ENCODE data around the gene DIAPH2.

DNA sequence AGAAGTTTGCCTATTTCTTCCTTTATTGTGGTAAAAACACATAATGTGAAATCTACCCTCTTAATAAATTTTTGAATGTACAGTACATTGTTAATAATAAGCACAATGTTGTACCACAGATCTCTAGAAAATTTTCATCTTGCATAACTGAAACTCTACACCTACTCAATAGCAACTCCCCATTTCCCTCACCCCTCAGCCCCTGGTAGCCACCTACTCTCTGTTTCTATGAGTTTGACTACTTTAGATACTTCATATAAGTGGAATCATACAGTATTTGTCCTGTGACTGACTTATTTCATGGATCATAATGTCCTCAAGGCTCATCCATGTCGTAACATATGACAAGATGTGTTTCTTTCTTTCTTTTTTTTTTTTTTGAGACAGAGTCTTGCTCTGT, 645.5 kb downstream of the DIAPH2 start:
- TF ChIP-seq, protein P1, sequence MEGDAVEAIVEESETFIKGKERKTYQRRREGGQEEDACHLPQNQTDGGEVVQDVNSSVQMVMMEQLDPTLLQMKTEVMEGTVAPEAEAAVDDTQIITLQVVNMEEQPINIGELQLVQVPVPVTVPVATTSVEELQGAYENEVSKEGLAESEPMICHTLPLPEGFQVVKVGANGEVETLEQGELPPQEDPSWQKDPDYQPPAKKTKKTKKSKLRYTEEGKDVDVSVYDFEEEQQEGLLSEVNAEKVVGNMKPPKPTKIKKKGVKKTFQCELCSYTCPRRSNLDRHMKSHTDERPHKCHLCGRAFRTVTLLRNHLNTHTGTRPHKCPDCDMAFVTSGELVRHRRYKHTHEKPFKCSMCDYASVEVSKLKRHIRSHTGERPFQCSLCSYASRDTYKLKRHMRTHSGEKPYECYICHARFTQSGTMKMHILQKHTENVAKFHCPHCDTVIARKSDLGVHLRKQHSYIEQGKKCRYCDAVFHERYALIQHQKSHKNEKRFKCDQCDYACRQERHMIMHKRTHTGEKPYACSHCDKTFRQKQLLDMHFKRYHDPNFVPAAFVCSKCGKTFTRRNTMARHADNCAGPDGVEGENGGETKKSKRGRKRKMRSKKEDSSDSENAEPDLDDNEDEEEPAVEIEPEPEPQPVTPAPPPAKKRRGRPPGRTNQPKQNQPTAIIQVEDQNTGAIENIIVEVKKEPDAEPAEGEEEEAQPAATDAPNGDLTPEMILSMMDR (IDR thresholded peaks at IDR 0.05 in 2 of 3, conservative IDR thresholded peaks at IDR 0.05 in 1 of 3; ENCODE audit: insufficient read depth in 2 of 3, low read depth in 1 of 3, low read length in 3 of 3) = no peak
- TF ChIP-seq ELF4 (CRISPR knock-in tag; IDR thresholded peaks at IDR 0.05) (no peak), NCOR1 (IDR thresholded peaks at IDR 0.05) (no peak), MYC (IDR thresholded peaks at IDR 0.05; ENCODE audit: low read depth, low read length) (no peak), MYC (CRISPR knock-in tag; IDR thresholded peaks at IDR 0.05; ENCODE audit: borderline replicate concordance, low read depth) (no peak), ZBTB26 (CRISPR knock-in tag; IDR thresholded peaks at IDR 0.05) (no peak), SMARCA4 (IDR thresholded peaks at IDR 0.05) (no peak), SAFB2 (IDR thresholded peaks at IDR 0.05; ENCODE audit: borderline replicate concordance, low read depth, low read length, severe bottlenecking) (no peak), RAD51 (IDR thresholded peaks at IDR 0.05; ENCODE audit: borderline replicate concordance, low read depth) (no peak), SPI1 (IDR thresholded peaks at IDR 0.05; ENCODE audit: borderline replicate concordance, low read depth, low read length) (no peak), TCF3 (CRISPR knock-in tag; IDR thresholded peaks at IDR 0.05) (no peak), TFAM (CRISPR knock-in tag; conservative IDR thresholded peaks at IDR 0.05) (no peak), TBP (optimal IDR thresholded peaks at IDR 0.05; ENCODE audit: low read depth, low read length) (no peak), RCOR1 (IDR thresholded peaks at IDR 0.05; ENCODE audit: borderline replicate concordance in 1 of 2, low read depth in 2 of 2, low read length in 2 of 2) (no peak), CEBPB (tag; IDR thresholded peaks at IDR 0.05) (no peak)
